ENCODE measurements around the gene TRIM33. TPM values are rescaled to one million over a fixed set of nuclear protein-coding genes. Genes with fewer than 3 reads are reported as not detected.
"Not testable (repeated sequence)": the region's sequence is repeated elsewhere in the genome, so short reads cannot be mapped to it uniquely, and the experiment has no call there.

TRIM33 gene
- total RNA-seq, 4 donors from 2014 or later, result 17.1 to 33.0 (median 25.3) TPM

DNA sequence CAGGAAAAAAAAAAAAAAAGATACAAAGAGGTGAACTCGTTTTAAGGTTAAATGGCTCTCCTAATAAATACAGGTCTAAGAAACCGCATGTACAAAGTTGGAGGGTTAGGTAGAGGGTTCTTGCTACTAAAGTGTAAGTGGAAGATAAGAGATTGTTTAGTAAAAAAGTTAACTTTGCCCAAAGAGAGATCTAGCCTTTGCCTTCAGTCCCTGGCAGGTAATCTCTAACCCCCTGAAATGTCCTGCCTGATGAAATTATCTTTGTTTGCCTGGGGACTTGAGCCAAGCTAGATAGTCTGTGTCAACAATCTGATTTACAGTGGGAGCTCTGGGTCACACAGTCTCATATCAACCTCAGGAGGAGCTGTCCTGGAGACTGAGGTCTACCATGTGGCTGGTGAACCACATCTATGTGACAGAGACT is 57.6 kb downstream of the TRIM33 start:
- peaks cover 0 to 9% of the 10 kb centered on the region in 2 donors for H3K36me3 ChIP-seq
- H3K4me3 ChIP-seq, result no peak overlapping the region
- intact Hi-C loops (cut with DNase I; ENCODE audit: low total_unique reads), result no loop called here
- TF ChIP-seq, protein P1, sequence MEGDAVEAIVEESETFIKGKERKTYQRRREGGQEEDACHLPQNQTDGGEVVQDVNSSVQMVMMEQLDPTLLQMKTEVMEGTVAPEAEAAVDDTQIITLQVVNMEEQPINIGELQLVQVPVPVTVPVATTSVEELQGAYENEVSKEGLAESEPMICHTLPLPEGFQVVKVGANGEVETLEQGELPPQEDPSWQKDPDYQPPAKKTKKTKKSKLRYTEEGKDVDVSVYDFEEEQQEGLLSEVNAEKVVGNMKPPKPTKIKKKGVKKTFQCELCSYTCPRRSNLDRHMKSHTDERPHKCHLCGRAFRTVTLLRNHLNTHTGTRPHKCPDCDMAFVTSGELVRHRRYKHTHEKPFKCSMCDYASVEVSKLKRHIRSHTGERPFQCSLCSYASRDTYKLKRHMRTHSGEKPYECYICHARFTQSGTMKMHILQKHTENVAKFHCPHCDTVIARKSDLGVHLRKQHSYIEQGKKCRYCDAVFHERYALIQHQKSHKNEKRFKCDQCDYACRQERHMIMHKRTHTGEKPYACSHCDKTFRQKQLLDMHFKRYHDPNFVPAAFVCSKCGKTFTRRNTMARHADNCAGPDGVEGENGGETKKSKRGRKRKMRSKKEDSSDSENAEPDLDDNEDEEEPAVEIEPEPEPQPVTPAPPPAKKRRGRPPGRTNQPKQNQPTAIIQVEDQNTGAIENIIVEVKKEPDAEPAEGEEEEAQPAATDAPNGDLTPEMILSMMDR (IDR thresholded peaks at IDR 0.05 in 4 of 5, conservative IDR thresholded peaks at IDR 0.05 in 1 of 5), result no peak
- TF ChIP-seq POLR2A (IDR thresholded peaks at IDR 0.05), result no peak
- DNase-seq, result no peak
- H3K9me3 ChIP-seq, result no peaks in the 10 kb centered on the region
- no peak for ATAC-seq
- in situ Hi-C loops (cut with MboI; ENCODE audit: low sequenced_read_pairs in 4 of 4), result no loop called here
- H3K27me3 ChIP-seq, result no peaks in the 10 kb centered on the region
- no peak overlapping the region for H3K27ac ChIP-seq
- H3K4me1 ChIP-seq, result no peaks in the 10 kb centered on the region

DNA sequence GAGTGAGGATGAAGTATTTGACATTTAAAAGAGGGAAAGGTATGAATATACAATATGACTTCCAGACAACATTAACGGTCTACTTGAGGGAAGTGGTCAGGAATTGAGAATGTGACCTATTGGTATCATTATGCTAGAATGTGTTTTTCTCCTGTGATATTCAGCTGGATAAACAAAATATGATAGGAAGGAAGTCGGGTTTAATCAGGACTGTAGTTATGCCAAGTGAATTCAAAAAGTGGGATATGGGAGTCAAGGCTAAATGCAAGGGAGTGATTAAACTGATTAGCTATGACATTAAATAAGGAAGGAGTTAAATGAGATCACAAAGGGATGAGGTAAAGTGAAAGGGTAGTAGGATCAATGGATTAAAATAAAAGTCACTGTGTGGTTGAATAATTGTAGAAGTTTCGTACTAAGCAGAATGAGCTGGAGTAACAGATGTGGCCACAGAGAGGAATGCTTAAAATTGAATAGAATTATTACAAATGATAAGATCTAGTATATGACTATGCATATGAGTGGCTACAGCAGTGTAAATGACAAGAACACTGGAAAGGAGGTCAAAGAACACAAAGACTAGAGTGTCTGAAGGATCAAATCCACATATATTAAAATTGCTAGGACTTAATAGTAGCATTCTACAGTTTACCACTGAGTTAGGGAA is 62.5 kb downstream of the TRIM33 start:
- ATAC-seq, result no peak
- no peaks in the 10 kb centered on the region for H3K4me1 ChIP-seq
- in situ Hi-C loops (cut with MboI; ENCODE audit: low sequenced_read_pairs in 4 of 4) (no loop called here), intact Hi-C loops (cut with DNase I; ENCODE audit: low total_unique reads) (no loop called here)
- no peak overlapping the region for H3K4me3 ChIP-seq
- H3K36me3 ChIP-seq, result peaks cover 0 to 1% of the 10 kb centered on the region in 2 donors
- no peak for DNase-seq
- no peak overlapping the region for H3K27ac ChIP-seq
- H3K9me3 ChIP-seq, result no peaks in the 10 kb centered on the region
- TF ChIP-seq, protein P1 (IDR thresholded peaks at IDR 0.05 in 4 of 5, conservative IDR thresholded peaks at IDR 0.05 in 1 of 5), result no peak
- no peak for TF ChIP-seq POLR2A (IDR thresholded peaks at IDR 0.05)
- H3K27me3 ChIP-seq, result no peaks in the 10 kb centered on the region

DNA sequence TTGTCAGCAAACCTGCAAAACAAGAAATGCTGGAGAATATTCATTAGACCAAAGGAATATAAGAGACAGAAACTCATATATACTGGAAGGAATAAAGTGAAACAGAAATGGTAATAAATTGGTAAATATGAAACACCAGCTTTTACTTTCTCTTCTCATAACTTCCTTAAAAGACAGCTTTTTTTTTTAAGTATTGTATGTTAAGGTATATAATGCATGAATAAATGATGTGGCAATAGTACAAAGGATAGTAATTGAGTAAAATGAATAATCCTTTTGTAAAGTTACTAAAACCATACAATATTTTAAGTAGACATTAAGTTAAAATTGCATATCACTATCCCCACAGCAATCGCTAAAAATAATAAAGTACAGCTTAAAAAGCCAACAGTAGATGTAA is 64.8 kb downstream of the TRIM33 start:
- DNase-seq (no peak), ATAC-seq (no peak)
- intact Hi-C loops (cut with DNase I; ENCODE audit: low total_unique reads) (no loop called here), in situ Hi-C loops (cut with MboI; ENCODE audit: low sequenced_read_pairs in 4 of 4) (no loop called here)
- TF ChIP-seq POLR2A (IDR thresholded peaks at IDR 0.05), result no peak
- TF ChIP-seq, protein P1 (IDR thresholded peaks at IDR 0.05 in 4 of 5, conservative IDR thresholded peaks at IDR 0.05 in 1 of 5), result no peak
- Histone ChIP-seq H3K4me3 (no peak overlapping the region), H3K27ac (no peak overlapping the region), H3K9me3 (no peaks in the 10 kb centered on the region), H3K4me1 (no peaks in the 10 kb centered on the region), H3K36me3 (no peaks in the 10 kb centered on the region), H3K27me3 (no peaks in the 10 kb centered on the region)

DNA sequence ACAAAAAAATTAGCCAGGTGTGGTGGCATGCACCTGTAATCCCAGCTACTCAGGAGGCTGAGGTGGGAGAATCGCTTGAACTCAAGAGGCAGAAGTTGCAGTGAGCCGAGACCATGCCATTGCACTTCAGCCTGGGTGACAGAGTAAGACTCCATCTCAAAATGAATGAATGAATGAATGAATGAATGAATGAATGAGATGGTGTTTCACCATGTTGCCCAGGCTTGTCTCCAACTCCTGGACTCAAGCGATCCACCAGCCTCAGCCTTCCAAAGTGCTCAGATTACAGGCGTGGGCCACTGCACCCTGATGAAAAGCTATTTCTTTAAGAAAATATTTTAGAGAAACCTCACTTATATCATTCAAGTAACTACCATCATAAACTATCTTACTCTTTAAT is 67.8 kb downstream of the TRIM33 start:
- ATAC-seq; H3K36me3 ChIP-seq; H3K27ac ChIP-seq; H3K4me1 ChIP-seq; H3K4me3 ChIP-seq; H3K27me3 ChIP-seq; intact Hi-C loops (cut with DNase I; ENCODE audit: low total_unique reads); in situ Hi-C loops (cut with MboI; ENCODE audit: low sequenced_read_pairs in 4 of 4); H3K9me3 ChIP-seq; DNase-seq: not testable (repeated sequence)

DNA sequence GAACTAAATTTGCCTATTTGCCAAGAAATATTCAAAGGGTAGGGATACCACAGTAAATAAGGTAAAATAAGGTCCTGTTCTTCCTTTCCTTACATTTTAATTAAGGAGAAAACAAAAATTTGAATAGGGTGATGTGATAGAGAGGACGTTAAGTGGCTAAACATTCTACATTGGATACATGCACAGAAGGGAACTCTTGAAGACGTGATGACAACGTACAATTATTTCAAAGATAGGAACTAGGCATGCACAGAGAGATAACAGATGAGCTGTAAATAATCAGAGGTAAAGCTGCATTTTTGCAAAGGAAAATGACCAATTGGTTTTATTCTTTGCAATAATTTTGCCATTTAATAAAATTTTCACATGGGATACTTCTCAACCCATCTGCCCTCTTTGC is 69.7 kb downstream of the TRIM33 start:
- H3K36me3 ChIP-seq, result peaks cover 0 to 4% of the 10 kb centered on the region in 2 donors
- intact Hi-C loops (cut with DNase I; ENCODE audit: low total_unique reads), result no loop called here
- DNase-seq, result no peak

More for the DNA sequence above, 69.7 kb downstream of the TRIM33 start:
- ATAC-seq, result no peak
- no peak overlapping the region for H3K4me3 ChIP-seq
- no peaks in the 10 kb centered on the region for H3K9me3 ChIP-seq
- H3K27me3 ChIP-seq, result no peaks in the 10 kb centered on the region
- TF ChIP-seq, protein P1 (IDR thresholded peaks at IDR 0.05 in 4 of 5, conservative IDR thresholded peaks at IDR 0.05 in 1 of 5), result no peak
- TF ChIP-seq POLR2A (IDR thresholded peaks at IDR 0.05), result no peak
- no peaks in the 10 kb centered on the region for H3K4me1 ChIP-seq
- no peak overlapping the region for H3K27ac ChIP-seq
- in situ Hi-C loops (cut with MboI; ENCODE audit: low sequenced_read_pairs in 4 of 4), result no loop called here
